NCI-H510A (cell line): ENCODE results near the gene MCL1.

ENCODE experiments used
- DNase-seq: peaks from one replicate; lab custom pipeline; 2025; lab: John Stamatoyannopoulos, UW

The MCL1 gene

GRCh38 chr1:150555971-150556865, 23.2 kb downstream of the MCL1 start:
- DNase-seq = no peak

DNA sequence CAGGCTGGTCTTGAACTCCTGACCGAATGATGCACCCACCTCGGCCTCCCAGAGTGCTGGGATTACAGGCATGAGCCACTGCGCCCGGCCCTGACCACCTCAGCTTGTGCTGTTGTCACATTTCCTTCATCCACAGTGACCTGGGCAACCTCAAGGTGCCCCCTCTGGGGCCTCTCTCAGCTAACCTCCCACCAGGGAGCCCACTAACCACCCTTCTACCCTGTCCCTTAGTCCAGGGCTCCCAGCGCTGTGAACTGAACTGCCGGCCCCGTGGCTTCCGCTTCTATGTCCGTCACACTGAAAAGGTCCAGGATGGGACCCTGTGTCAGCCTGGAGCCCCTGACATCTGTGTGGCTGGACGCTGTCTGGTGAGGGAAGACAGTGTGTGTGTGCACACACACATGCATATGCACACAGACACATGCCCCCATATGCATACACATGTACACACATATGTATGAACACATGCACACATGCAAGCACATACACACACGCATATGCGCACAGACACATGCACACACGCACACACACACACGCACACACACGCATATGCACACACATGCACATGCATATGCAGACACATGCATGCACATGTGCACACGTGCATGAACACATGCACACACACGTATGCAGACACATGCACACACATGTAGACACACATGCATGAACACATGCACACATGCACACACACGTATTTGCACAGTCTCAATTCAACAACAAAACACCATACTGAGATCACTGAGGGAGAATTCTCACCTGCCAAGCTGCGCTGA, 24.0 kb downstream of the MCL1 start:
- DNase-seq = no peak

DNA sequence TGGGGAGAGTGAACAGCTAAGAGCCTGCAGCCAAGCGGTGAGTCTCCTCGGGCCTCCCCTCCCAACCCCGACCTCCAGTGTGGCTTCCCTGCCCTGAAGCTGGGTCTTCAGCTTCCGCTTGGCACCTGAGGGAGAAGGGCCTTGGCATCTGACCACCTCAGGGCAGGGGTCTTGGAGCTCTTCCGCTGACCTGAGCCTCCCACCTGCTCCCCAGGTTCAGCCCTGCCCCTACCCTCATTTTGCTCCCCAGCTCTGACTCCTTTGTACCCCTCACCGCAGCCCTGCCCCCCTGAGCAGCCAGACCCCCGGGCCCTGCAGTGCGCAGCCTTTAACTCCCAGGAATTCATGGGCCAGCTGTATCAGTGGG, 25.3 kb downstream of the MCL1 start:
- no peak for DNase-seq

DNA sequence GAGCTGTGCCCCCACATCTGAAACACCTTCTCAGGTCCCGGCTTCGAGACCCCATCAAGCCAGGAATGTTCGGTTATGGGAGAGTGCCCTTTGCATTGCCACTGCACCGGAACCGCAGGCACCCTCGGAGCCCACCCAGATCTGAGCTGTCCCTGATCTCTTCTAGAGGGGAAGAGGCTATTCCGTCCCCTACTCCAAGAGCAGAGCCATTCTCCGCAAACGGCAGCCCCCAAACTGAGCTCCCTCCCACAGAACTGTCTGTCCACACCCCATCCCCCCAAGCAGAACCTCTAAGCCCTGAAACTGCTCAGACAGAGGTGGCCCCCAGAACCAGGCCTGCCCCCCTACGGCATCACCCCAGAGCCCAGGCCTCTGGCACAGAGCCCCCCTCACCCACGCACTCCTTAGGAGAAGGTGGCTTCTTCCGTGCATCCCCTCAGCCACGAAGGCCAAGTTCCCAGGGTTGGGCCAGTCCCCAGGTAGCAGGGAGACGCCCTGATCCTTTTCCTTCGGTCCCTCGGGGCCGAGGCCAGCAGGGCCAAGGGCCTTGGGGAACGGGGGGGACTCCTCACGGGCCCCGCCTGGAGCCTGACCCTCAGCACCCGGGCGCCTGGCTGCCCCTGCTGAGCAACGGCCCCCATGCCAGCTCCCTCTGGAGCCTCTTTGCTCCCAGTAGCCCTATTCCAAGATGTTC, 25.9 kb downstream of the MCL1 start:
- DNase-seq = no peak

DNA sequence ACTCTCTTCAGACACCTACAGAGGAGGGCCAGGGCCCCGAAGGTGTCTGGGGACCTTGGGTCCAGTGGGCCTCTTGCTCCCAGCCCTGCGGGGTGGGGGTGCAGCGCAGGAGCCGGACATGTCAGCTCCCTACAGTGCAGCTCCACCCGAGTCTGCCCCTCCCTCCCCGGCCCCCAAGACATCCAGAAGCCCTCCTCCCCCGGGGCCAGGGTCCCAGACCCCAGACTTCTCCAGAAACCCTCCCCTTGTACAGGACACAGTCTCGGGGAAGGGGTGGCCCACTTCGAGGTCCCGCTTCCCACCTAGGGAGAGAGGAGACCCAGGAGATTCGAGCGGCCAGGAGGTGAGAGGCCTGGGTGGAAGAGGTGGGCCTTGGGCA, 26.5 kb downstream of the MCL1 start:
- no peak for DNase-seq

DNA sequence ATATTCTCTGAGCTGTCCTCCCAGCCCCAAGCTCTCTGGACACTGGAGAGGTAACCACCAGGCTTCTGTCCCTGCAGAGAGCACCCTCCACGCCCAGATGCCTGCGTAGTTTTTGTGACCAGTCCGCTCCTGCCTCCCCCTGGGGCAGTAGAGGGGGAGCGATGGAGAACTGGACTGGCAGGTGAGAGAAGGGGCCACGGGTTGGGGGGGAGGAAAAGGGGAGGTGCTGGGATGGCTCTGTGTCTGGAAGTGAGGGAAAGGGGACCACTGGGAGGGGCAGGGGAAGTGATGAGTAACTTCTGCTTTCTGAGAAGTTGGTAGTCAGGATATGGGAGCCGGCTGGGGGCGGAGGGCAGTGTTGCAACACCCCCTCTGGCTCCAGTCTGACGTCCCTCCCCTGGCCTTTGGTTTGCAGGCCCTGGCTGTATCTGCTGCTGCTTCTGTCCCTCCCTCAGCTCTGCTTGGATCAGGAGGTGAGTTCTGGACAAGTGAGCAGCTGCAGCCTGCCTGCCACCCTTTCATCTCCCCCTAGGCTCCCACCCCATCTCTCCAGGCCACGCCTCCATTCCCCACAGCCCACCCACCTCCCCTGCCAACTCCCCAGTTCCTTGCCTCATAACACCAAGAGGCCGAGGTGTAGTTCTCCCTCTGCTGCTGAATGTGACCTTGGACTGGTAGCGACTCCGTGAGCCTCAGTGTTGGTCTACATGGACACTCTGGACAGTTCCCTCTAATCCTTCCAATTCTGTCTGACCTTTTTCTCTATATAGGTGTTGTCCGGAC, 27.1 kb downstream of the MCL1 start:
- no peak for DNase-seq

DNA sequence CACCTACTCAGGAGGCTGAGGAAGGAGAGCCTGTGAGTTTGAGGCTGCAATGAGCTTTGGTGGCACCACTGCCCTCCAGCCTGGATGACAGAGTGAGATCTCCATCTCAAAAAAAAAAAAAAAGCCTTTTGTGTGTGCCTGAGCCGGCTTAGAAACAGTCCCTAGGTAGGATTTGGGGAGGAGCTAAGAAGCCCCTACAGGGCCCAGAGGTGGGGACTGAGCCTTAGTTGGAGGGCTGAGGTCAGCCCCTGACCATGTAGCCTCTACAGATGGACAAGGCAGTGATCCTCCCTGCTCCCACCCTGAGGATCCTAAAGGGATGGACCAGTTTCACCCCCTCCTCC, 27.7 kb downstream of the MCL1 start:
- DNase-seq = no peak

GRCh38 chr1:150551051-150551783, 28.2 kb downstream of the MCL1 start:
- no peak for DNase-seq

DNA sequence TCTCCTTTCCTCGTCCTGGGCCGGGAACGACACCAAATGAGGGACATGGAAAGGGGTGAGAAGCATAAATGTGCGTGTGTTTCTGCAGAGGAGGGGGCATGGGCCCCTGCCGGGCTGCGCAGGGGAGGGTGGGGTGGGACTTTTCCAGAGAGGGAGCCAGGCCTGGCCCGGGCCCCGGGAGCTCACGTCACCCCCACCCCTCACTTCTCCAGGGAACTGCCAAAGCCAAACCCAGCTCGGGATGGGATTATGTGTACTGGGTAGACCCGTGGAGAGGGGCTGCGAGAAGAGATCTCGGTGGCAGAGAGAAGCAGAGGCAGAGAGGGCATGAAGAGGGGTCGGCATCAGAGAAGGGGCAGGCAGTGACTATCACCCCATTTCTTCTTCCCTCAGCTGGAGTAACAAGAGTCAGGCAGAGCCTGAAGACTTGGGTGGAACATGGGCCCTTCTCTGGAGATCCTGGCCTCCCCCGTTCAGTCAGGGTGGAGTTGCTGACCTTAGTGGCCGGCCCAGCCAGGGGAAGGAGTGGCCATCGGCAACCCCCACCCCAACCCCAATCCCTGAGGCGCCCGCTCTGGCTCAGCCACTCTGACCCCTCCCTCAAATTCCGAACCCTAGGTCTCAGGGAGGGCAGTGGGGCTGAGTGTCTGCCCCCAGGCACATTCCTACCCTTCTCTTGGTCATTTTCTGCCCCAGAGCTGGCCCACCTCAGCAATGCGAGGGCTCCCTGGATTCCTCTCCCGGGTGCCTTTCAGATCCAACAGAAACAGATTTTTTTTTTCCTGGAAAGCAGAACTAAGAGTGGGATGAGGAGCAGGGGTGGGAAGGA, 29.0 kb downstream of the MCL1 start:
- no peak for DNase-seq

GRCh38 chr1:150549496-150550221, 29.8 kb downstream of the MCL1 start:
- no peak for DNase-seq

- DNase-seq = peak; percentile 53
Observed at GRCh38 chr1:150548632-150549495, 30.5 kb downstream of the MCL1 start, which contains the start of gene ADAMTSL4. Gene ADAMTSL4 (plus strand): TSS chr1:150549408. CDS start chr1:150552289, 2,881 bp downstream.

DNA sequence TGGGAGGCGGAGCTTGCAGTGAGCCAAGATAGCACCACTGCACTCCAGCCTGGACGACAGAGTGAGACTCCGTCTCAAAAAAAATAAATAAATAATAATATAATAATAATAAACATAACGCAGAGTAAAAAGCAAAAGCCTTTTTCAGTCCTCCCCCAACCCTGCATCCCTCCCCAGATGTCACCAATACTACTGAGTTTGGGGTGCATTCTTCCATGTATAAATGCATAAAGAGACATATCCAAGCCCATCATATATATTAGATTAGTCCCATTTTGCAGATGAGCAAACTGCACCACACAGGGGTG, 31.1 kb downstream of the MCL1 start:
- no peak for DNase-seq

DNA sequence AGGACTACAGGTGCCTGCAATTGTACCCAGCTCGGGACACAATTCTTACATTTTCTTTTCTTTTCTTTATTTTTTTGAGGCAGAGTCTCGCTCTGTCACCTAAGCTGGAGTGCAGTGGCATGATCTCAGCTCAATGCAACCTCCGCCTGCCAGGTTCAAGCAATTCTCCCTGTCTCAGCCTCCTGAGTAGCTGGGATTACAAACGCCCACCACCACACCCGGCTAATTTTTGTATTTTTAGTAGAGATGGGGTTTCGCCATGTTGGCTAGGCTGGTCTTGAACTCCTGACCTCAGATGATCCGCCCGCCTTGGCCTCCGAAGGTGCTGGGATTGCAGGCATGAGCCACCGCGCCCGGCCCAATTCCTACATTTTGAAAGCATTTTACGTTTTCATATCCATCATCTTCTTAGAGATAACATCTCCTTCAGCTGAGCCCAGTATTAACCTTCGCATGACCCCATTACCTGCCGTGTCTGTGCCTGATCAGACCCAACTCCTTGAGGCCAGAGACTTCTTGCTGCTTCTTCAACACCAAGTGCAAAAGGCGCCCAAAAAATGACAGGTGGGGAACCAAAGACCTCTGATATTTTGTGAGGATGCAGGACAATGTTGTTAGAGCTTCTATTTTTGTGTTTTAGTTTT, 33.0 kb downstream of the MCL1 start:
- DNase-seq = no peak

GRCh38 chr1:150545486-150546032, 33.9 kb downstream of the MCL1 start:
- DNase-seq = no peak

DNA sequence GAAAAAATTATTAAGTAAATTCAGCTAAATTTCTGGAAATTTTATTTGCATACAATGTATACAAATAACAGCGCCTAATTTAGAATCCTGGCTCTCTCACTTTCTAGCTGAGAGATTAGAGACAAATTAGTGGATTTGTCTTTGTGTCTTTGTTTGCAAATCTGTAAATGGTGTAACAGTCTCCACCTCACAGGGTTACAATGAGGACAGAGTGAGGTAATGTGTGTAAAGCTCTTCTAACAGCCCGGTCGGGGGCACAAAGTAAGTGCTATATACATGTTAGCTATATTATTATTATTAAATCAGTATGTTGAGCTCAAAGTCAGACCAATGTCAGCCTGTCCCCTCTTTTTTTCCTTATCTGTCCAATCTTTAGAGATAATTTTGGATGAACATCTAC, 35.2 kb downstream of the MCL1 start:
- DNase-seq = no peak

- no peak for DNase-seq
Observed at GRCh38 chr1:150543500-150544143, 35.8 kb downstream of the MCL1 start.
